ENCODE data around the gene OGFOD3. TPM values are rescaled to one million over a fixed set of nuclear protein-coding genes. Genes with fewer than 3 reads are reported as not detected.

Gene OGFOD3
- total RNA-seq, 1 experiment from 2014 or later = 53.6 TPM

DNA sequence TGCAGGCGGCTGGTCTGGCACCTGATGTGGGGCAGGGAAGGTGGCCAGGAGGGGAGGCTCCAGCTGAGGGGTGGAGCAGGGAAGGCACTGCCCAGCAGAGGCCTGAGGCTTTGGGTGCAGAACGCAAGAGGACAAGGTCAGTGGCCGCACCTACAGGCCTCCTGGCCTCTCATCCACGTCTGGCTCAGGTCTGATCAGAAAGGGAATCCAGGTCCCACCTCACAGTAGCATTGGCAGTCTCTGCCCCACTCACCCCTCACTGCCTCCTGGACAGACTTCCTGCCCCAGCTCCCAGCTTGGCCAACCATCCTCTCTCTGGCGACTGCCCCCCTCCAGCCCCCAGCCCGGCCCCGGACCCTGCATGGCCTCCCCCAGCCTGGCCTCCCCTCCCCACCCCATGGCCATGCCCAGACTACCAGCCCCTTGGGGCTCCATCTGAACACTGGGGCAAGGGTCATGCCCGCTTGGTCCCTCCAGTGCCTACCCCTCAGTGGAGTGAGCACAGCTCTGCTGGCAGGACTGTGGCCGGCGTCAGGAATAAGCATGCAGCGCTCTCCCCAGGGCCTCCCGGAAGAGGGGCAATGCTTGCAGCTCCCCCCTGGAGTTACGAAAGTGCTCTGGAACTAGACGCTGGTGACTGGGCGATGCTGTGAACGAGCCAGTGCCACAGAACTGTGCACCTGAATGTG lies 42.2 kb downstream of the OGFOD3 start (continued):
- no peak for TF ChIP-seq YY1 (IDR thresholded peaks at IDR 0.05; ENCODE audit: extremely low read depth, insufficient replicate concordance, low read depth, low read length)
- TF ChIP-seq RAD21 (IDR thresholded peaks at IDR 0.05; ENCODE audit: low read depth) = no peak
- no peak for TF ChIP-seq JUND (IDR thresholded peaks at IDR 0.05)
- no peak for TF ChIP-seq SP1 (IDR thresholded peaks at IDR 0.05; ENCODE audit: low read depth)
- no peak for TF ChIP-seq SRF (IDR thresholded peaks at IDR 0.05; ENCODE audit: low read depth)
- TF ChIP-seq SIN3A (IDR thresholded peaks at IDR 0.05; ENCODE audit: low read depth) = no peak
- no peak for TF ChIP-seq EGR1 (IDR thresholded peaks at IDR 0.05; ENCODE audit: low read depth)
- no peak for TF ChIP-seq FOSL1 (IDR thresholded peaks at IDR 0.05; ENCODE audit: low read depth)

DNA sequence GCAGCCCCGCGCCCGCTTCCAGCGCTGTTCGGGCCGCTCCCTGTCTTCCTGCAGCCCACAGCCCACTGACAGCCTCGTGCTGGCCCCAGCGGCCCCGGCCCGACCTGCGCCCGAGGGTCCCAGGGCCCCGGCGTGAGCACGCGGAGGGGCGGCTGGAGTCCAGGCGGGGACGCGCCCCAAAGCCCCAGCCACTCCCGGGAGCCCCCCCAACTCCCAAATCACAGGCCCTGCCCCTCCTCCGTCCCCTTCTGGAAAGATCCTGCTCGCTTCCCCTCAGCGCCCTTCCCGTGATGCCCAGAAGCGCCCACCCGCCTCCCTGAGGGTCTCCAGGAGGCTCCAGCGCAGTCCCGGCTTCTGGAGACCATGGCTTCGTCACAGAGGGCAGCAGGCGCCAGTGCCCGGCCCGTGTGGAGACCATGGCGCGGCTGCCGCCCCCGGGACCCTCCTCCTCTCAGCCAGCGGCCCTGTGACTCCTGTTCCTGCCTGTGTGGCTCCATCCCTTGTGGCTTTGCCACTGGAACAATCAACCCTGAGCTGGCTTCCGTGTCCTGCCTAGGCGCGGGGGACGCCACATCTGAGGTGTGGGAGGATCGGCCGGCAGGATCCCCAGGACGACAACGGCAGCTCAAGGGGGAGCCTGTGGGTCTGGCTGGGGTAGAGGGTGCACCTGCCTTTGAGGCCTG lies 42.9 kb downstream of the OGFOD3 start:
- intact Hi-C loops (cut with micrococcal nuclease) = no loop called here
- TF ChIP-seq MAX (IDR thresholded peaks at IDR 0.05) (no peak), ZFX (IDR thresholded peaks at IDR 0.05) (no peak), POLR2AphosphoS5 (IDR thresholded peaks at IDR 0.05; ENCODE audit: low read depth, low read length) (no peak), CTCF (IDR thresholded peaks at IDR 0.05 in 2 of 3, conservative IDR thresholded peaks at IDR 0.05 in 1 of 3; ENCODE audit: borderline replicate concordance in 1 of 3, insufficient read depth in 1 of 3, low read depth in 2 of 3, low read length in 2 of 3) (no peak), ZBTB33 (IDR thresholded peaks at IDR 0.05; ENCODE audit: extremely low read depth, insufficient replicate concordance, low read length) (no peak), POLR2A (IDR thresholded peaks at IDR 0.05; ENCODE audit: borderline replicate concordance, extremely low read depth, insufficient read depth, insufficient read length) (no peak), ELF1 (IDR thresholded peaks at IDR 0.05; ENCODE audit: borderline replicate concordance, low read depth) (no peak), YY1 (IDR thresholded peaks at IDR 0.05; ENCODE audit: extremely low read depth, insufficient replicate concordance, low read depth, low read length) (no peak), CEBPB (IDR thresholded peaks at IDR 0.05; ENCODE audit: low read depth) (no peak)
- peak; percentile 21; the same call in 1 of the 2 replicates for ATAC-seq
- no peaks in the 10 kb centered on the region for H3K36me3 ChIP-seq (ENCODE audit: control insufficient read depth in 1 of 2, insufficient read depth in 2 of 2, low read length in 2 of 2)
- no peak overlapping the region for H3K4me2 ChIP-seq (ENCODE audit: low read length)
- no peaks in the 10 kb centered on the region for H3K9me3 ChIP-seq (ENCODE audit: control insufficient read depth in 1 of 2, insufficient read depth in 1 of 2, low read depth in 1 of 2, low read length in 2 of 2)
- BruUV-seq (replicated peaks) = no TSS peak
- H3K4me1 ChIP-seq (ENCODE audit: control insufficient read depth in 1 of 2, insufficient read depth in 2 of 2, low read length in 2 of 2) = no peaks in the 10 kb centered on the region
- DNase-seq (ENCODE audit: low read depth, low spot score) = no peak
- H2AFZ ChIP-seq (ENCODE audit: low read depth, low read length, poor library complexity, severe bottlenecking) = no peak overlapping the region
- ChIA-PET POLR2A (no interaction called here), CTCF (no interaction called here), RAD21 (ENCODE audit: low non-redundant PET in 1 of 2, low total read pairs in 2 of 2, uncharacterized antibody in 2 of 2, unreplicated experiment in 2 of 2) (interaction anchor here in 1 of 2 experiments (0.7 kb wide), 1 partner anchor 252 kb away, joined by 5 read pairs; no protein-coding TSS in a partner anchor)
- H3K9me2 ChIP-seq (ENCODE audit: insufficient read depth) = no peaks in the 10 kb centered on the region
- H3K27ac ChIP-seq (ENCODE audit: low read depth, low read length) = no peak overlapping the region
- H3K9ac ChIP-seq (ENCODE audit: low read length) = no peak overlapping the region
- H3K79me2 ChIP-seq (ENCODE audit: insufficient read depth, low read length) = no peaks in the 10 kb centered on the region
- H3K4me3 ChIP-seq (replicated peaks in 1 of 2; ENCODE audit: low read depth in 1 of 2, low read length in 2 of 2) = no peak overlapping the region
- no peaks in the 10 kb centered on the region for H3K27me3 ChIP-seq (ENCODE audit: insufficient read depth, low read length)
- H4K20me1 ChIP-seq (ENCODE audit: insufficient read depth) = no peaks in the 10 kb centered on the region

All from HCT116 (cell line).